ENCODE measurements around the gene GZMM.

Gene GZMM

DNA sequence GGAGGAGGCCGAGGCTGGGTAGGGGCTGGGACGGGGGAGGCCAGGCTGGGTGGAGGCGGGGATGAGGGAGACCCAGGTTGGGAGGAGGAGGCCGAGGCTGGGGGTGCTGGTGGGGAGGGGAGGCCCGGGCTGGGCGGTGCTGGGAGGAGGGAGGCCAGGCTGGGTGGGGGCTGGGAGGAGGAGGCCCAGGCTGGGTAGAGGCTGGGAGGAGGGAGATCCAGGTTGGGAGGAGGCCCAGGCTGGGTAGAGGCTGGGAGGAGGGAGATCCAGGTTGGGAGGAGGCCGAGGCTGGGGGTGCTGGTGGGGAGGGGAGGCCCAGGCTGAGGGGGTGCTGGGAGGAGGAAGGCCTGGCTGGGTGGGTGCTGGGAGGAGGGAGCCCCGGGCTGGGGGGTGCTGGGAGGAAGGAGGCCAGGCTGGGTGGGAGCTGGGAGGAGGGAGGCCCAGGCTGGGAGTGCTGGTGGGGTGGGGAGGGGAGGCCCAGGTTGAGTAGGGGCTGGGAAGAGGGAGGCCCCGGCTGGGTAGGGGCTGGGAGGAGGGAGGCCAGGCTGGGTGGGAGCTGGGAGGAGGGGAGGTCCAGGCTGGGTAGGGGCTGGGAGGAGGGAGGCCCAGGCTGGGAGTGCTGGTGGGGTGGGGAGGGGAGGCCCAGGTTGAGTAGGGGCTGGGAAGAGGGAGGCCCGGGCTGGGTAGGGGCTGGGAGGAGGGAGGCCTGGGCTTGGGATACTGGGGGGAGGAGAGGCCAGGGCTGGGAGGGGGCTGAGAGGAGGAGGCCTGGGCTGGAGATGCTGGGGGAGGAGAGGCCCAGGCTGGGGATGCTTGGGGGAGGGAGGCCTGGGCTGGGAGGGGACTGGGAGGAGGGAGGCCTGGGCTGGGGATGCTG, 25.9 kb upstream of the GZMM start:
- TF ChIP-seq SIN3A (IDR thresholded peaks at IDR 0.05; ENCODE audit: borderline replicate concordance, insufficient read depth, low read length), result no peak
- no peak for TF ChIP-seq TAF1 (IDR thresholded peaks at IDR 0.05; ENCODE audit: borderline replicate concordance, insufficient read depth, low read length)
- no peak for TF ChIP-seq FOXP2 (optimal IDR thresholded peaks at IDR 0.05; ENCODE audit: borderline replicate concordance, extremely low read depth, extremely low read length, insufficient read depth)

DNA sequence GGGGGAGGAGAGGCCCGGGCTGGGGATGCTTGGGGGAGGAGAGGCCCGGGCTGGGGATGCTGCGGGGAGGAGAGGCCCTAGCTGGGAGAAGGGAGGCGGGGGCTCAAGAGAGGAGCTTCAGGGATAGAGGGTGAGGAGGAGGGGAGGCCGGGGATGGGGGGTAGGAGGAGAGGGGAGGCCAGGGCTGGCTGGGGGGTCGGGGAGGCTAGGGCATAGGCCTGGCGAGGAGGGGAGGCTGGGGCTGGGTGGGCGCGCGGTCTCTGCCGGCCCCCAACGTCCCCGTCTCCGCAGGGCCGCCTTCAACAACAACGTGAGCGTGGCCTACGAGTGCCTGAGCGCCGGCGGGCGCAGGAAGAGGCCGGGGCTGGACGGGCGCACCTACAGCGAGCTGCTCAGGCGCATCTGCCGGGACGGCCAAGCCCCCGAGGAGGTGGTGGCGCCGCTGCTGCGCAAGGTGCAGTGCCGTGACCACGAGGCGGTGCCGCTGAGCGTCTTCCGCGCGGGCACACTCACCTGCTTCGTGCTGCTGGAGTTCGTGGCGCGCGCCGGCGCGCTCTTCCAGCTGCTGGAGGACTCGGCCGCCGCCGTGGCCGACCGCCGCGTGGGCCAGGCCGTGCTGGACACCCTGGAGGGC, 25.1 kb upstream of the GZMM start:
- TF ChIP-seq FOXP2 (optimal IDR thresholded peaks at IDR 0.05; ENCODE audit: borderline replicate concordance, extremely low read depth, extremely low read length, insufficient read depth) (no peak), SIN3A (IDR thresholded peaks at IDR 0.05; ENCODE audit: borderline replicate concordance, insufficient read depth, low read length) (no peak), POLR2AphosphoS5 (IDR thresholded peaks at IDR 0.05; ENCODE audit: low read depth, low read length) (no peak), TAF1 (IDR thresholded peaks at IDR 0.05; ENCODE audit: borderline replicate concordance, insufficient read depth, low read length) (no peak)
- TF ChIP-seq, protein P1, sequence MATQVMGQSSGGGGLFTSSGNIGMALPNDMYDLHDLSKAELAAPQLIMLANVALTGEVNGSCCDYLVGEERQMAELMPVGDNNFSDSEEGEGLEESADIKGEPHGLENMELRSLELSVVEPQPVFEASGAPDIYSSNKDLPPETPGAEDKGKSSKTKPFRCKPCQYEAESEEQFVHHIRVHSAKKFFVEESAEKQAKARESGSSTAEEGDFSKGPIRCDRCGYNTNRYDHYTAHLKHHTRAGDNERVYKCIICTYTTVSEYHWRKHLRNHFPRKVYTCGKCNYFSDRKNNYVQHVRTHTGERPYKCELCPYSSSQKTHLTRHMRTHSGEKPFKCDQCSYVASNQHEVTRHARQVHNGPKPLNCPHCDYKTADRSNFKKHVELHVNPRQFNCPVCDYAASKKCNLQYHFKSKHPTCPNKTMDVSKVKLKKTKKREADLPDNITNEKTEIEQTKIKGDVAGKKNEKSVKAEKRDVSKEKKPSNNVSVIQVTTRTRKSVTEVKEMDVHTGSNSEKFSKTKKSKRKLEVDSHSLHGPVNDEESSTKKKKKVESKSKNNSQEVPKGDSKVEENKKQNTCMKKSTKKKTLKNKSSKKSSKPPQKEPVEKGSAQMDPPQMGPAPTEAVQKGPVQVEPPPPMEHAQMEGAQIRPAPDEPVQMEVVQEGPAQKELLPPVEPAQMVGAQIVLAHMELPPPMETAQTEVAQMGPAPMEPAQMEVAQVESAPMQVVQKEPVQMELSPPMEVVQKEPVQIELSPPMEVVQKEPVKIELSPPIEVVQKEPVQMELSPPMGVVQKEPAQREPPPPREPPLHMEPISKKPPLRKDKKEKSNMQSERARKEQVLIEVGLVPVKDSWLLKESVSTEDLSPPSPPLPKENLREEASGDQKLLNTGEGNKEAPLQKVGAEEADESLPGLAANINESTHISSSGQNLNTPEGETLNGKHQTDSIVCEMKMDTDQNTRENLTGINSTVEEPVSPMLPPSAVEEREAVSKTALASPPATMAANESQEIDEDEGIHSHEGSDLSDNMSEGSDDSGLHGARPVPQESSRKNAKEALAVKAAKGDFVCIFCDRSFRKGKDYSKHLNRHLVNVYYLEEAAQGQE (IDR thresholded peaks at IDR 0.05; ENCODE audit: insufficient read depth in 1 of 2, low read depth in 2 of 2, low read length in 2 of 2), result no peak

DNA sequence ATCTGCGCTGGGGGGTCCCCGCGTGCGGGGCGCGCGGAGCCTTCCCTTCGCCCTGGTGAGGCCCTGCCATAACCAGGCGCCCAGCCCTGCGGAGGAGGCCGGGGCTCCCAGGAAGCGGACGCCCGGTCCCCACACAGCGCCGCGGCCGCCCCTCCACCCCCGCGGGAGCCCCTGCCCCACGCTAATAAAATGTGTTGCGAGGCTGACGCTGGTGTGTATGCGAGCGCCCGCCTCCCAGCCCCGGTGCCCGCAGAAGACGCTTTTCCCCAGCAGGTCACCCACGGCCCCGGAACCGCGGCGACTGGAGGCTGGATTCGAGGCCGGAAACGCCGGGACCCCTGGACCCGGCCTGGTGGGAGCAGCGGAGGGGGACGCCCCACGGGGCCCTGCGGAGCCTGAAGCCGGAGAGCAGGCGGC, 24.4 kb upstream of the GZMM start:
- TF ChIP-seq, protein P1 (IDR thresholded peaks at IDR 0.05; ENCODE audit: insufficient read depth in 1 of 2, low read depth in 2 of 2, low read length in 2 of 2), result no peak
- no peak for TF ChIP-seq SIN3A (IDR thresholded peaks at IDR 0.05; ENCODE audit: borderline replicate concordance, insufficient read depth, low read length)
- TF ChIP-seq TAF1 (IDR thresholded peaks at IDR 0.05; ENCODE audit: borderline replicate concordance, insufficient read depth, low read length), result no peak
- no peak for TF ChIP-seq FOXP2 (optimal IDR thresholded peaks at IDR 0.05; ENCODE audit: borderline replicate concordance, extremely low read depth, extremely low read length, insufficient read depth)
- no peak for TF ChIP-seq POLR2AphosphoS5 (IDR thresholded peaks at IDR 0.05; ENCODE audit: low read depth, low read length)

DNA sequence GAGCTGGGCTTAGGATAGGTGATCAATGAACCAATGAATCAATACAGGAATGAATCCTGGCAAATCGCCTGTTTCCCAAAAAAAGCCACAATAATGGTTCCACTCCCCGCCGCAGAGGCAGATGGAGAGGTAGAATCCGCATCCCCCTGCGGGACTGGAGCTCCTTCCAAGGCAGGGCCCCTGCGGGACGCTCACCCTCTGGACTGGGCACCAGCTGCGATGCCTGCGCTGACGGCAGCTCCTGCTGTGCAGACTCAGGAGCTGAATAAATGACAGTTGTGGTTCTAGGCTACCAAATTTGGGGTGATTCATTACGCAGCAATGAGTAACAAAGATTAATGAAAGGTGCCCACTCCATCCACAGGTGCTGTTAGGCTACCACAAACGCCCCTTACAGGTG, 21.1 kb upstream of the GZMM start:
- TF ChIP-seq SIN3A (IDR thresholded peaks at IDR 0.05; ENCODE audit: borderline replicate concordance, insufficient read depth, low read length), result no peak
- TF ChIP-seq POLR2AphosphoS5 (IDR thresholded peaks at IDR 0.05; ENCODE audit: low read depth, low read length), result no peak
- TF ChIP-seq, protein P1 (IDR thresholded peaks at IDR 0.05; ENCODE audit: insufficient read depth in 1 of 2, low read depth in 2 of 2, low read length in 2 of 2), result no peak
- TF ChIP-seq TAF1 (IDR thresholded peaks at IDR 0.05; ENCODE audit: borderline replicate concordance, insufficient read depth, low read length), result no peak
- TF ChIP-seq FOXP2 (optimal IDR thresholded peaks at IDR 0.05; ENCODE audit: borderline replicate concordance, extremely low read depth, extremely low read length, insufficient read depth), result no peak

DNA sequence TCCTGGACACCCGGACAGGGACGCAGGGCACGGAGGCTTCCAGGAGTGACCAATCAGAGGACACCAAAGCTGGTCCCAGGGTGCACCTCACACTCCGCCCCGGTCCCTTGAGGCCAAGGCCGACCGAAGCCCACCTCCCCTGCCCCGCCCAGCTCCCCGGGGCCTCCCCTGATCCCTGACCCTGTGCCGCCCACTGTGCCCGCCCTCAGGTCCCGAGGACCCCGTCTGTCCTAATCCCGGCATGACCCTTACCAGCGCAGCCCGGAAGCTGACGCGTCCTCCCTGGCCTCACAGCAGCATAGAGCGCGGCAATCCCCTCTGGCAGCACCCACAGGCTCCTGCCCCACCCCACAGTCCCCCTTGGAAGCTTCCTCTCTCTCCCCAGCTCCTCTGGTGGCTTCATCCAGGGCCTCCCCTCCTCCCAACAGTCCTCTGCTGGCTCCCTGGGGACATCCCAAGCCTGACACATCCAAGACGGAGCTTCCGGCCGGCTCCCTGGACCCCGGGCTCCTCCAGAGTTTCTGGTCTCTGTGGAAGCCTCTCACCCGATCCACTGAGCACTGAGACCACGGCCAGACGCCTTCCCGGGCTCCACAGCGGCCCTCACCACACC, 19.7 kb upstream of the GZMM start:
- TF ChIP-seq SIN3A (IDR thresholded peaks at IDR 0.05; ENCODE audit: borderline replicate concordance, insufficient read depth, low read length), result no peak
- no peak for TF ChIP-seq POLR2AphosphoS5 (IDR thresholded peaks at IDR 0.05; ENCODE audit: low read depth, low read length)
- TF ChIP-seq TAF1 (IDR thresholded peaks at IDR 0.05; ENCODE audit: borderline replicate concordance, insufficient read depth, low read length), result no peak
- no peak for TF ChIP-seq FOXP2 (optimal IDR thresholded peaks at IDR 0.05; ENCODE audit: borderline replicate concordance, extremely low read depth, extremely low read length, insufficient read depth)
- TF ChIP-seq, protein P1 (IDR thresholded peaks at IDR 0.05; ENCODE audit: insufficient read depth in 1 of 2, low read depth in 2 of 2, low read length in 2 of 2), result no peak

Measured in PFSK-1 (cell line).